ENCODE measurements around the gene HHEX. TPM values are rescaled to one million over a fixed set of nuclear protein-coding genes. Genes with fewer than 3 reads are reported as not detected.

The HHEX gene
- total RNA-seq, 2 donors from 2014 or later = 96.5 to 113 TPM

DNA sequence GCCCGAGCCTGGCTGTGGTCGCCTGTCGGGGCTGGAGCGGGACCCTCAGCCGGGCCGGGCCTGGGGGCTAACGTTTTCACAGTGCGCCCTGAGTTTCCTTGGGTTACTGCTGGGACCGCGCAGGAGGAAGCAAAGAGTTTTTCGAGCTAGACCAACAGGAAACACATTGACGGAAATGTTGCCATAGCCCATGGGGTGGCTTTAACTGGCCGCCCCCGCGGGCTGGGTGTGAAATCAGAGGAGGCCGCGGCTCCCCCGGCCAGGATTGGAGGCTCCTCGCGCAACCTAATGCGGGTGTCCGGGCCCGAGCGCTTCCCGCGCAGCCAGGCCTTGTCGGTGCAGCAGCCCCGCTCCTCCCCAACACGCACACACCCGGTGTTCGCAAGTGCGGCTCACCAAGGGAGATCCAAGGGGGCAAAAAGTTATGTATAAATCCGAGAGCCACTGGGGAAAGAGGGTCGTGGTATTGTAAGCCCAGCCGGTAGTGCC lies 1.9 kb downstream of the HHEX start:
- Histone ChIP-seq H3K27ac (ENCODE audit: low read depth, low read length) (no peak overlapping the region), H3K9ac (ENCODE audit: extremely low read depth, low read length, poor library complexity, severe bottlenecking) (peak overlapping the region; percentile 68), H3K36me3 (ENCODE audit: control insufficient read depth, insufficient read depth, low read length) (peaks cover 29% of the 10 kb centered on the region), H3K9me3 (ENCODE audit: control insufficient read depth, low read length) (no peaks in the 10 kb centered on the region), H3K4me3 (ENCODE audit: low read length) (peak overlapping the region; percentile 89), H3K27me3 (ENCODE audit: control insufficient read depth, insufficient read depth, low read length, poor library complexity, severe bottlenecking) (peaks cover 53% of the 10 kb centered on the region), H3K4me1 (ENCODE audit: control insufficient read depth, insufficient read depth, low read length) (peaks cover 5% of the 10 kb centered on the region)
- H3K9me3 Mint-ChIP-seq = peaks cover 4% of the 10 kb centered on the region
- peaks cover 39% of the 10 kb centered on the region for H3K36me3 Mint-ChIP-seq (ENCODE audit: low read depth)
- H3K27me3 Mint-ChIP-seq (ENCODE audit: insufficient read depth) = peaks cover 49% of the 10 kb centered on the region
- H3K27ac Mint-ChIP-seq = peak overlapping the region; percentile 97
- WGBS, 2 experiments (ENCODE audit: insufficient coverage in 1 of 2, insufficient read length in 1 of 2) = 2 to 5% methylated on average over 29 to 35 of the region's 35 CpGs
- peaks cover 35% of the 10 kb centered on the region for H3K4me1 Mint-ChIP-seq
- H3K4me3 Mint-ChIP-seq = peak overlapping the region; percentile 97
- TF ChIP-seq, protein P1, sequence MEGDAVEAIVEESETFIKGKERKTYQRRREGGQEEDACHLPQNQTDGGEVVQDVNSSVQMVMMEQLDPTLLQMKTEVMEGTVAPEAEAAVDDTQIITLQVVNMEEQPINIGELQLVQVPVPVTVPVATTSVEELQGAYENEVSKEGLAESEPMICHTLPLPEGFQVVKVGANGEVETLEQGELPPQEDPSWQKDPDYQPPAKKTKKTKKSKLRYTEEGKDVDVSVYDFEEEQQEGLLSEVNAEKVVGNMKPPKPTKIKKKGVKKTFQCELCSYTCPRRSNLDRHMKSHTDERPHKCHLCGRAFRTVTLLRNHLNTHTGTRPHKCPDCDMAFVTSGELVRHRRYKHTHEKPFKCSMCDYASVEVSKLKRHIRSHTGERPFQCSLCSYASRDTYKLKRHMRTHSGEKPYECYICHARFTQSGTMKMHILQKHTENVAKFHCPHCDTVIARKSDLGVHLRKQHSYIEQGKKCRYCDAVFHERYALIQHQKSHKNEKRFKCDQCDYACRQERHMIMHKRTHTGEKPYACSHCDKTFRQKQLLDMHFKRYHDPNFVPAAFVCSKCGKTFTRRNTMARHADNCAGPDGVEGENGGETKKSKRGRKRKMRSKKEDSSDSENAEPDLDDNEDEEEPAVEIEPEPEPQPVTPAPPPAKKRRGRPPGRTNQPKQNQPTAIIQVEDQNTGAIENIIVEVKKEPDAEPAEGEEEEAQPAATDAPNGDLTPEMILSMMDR (conservative IDR thresholded peaks at IDR 0.05) = no peak
- DNase-seq = peak; percentile 78

DNA sequence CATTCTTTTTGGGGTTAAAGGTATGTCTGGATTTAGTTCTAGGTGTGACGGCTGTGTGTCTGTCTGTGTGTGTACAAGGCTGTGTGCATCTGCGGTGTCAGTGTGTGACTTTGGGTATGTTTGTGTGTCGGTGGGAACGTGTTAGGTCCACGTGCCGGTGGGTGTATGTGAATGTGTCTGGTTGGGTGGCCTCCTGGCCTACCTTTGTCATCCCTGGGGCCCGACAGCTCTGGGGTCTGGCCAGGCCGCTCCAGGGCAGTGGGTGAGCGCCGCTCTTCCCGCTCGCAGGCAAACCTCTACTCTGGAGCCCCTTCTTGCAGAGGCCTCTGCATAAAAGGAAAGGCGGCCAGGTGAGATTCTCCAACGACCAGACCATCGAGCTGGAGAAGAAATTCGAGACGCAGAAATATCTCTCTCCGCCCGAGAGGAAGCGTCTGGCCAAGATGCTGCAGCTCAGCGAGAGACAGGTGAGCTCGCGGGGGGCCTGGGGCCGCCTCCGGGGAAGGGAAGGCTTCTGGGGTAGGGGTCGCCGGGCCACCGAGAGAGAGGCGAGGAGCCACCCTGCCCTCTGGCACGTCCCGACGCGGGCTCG lies 2.4 kb downstream of the HHEX start:
- H3K27ac Mint-ChIP-seq = peak overlapping the region; percentile 97
- DNase-seq = peak; percentile 84
- Histone ChIP-seq H3K36me3 (ENCODE audit: control insufficient read depth, insufficient read depth, low read length) (peaks cover 29% of the 10 kb centered on the region), H3K4me3 (ENCODE audit: low read length) (peak overlapping the region; percentile 89), H3K9ac (ENCODE audit: extremely low read depth, low read length, poor library complexity, severe bottlenecking) (peak overlapping the region; percentile 68), H3K27ac (ENCODE audit: low read depth, low read length) (no peak overlapping the region), H3K9me3 (ENCODE audit: control insufficient read depth, low read length) (no peaks in the 10 kb centered on the region), H3K4me1 (ENCODE audit: control insufficient read depth, insufficient read depth, low read length) (peaks cover 9% of the 10 kb centered on the region), H3K27me3 (ENCODE audit: control insufficient read depth, insufficient read depth, low read length, poor library complexity, severe bottlenecking) (peaks cover 57% of the 10 kb centered on the region)
- peak overlapping the region; percentile 97 for H3K4me3 Mint-ChIP-seq
- peaks cover 39% of the 10 kb centered on the region for H3K36me3 Mint-ChIP-seq (ENCODE audit: low read depth)
- peaks cover 55% of the 10 kb centered on the region for H3K27me3 Mint-ChIP-seq (ENCODE audit: insufficient read depth)
- 1 to 2% methylated on average over 15 to 34 of the region's 34 CpGs for WGBS, 2 experiments (ENCODE audit: insufficient coverage in 1 of 2, insufficient read length in 1 of 2)
- peaks cover 4% of the 10 kb centered on the region for H3K9me3 Mint-ChIP-seq
- peaks cover 40% of the 10 kb centered on the region for H3K4me1 Mint-ChIP-seq
- TF ChIP-seq, protein P1 (conservative IDR thresholded peaks at IDR 0.05) = no peak

DNA sequence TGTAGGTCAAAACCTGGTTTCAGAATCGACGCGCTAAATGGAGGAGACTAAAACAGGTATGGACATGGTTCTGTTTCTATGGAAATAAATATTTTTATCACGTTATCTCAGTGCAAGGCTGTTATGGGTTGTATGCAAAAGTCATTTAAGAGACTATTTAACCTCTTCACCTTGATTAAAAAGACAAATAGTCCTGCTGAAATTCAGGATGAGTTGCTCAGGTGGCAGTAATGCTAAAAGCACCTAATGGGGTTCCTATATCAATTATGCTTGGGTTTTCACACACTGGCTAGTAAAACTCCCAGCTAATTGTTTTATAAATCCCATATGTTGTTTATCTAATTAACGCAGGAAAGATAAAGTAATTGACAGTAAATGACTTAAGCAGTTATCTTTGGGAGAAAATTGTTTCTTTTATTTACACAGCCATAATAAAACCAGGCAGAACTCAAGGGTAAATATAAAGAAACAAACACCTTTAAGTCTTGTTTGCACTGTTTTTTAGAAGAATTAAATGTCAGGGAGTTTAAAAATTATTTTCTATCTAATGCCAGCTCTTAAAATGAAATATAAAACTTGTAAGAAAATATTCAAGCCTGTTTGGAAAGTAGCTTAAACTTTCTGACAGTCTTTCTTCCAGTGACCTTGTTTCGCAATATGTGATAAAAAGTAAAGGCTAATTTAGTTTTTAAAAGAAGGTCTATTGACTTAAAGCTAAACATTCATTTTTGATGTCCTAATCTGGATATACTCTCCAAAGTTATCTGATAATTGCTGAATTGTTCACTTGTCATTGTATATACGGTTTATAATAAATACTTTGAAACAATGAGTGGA lies 3.2 kb downstream of the HHEX start:
- no peaks in the 10 kb centered on the region for H3K9me3 ChIP-seq (ENCODE audit: control insufficient read depth, low read length)

More for the DNA sequence above, 3.2 kb downstream of the HHEX start:
- H3K4me1 ChIP-seq (ENCODE audit: control insufficient read depth, insufficient read depth, low read length) = peaks cover 9% of the 10 kb centered on the region
- DNase-seq = no peak
- peak overlapping the region; percentile 97 for H3K27ac Mint-ChIP-seq
- peaks cover 48% of the 10 kb centered on the region for H3K4me1 Mint-ChIP-seq
- TF ChIP-seq, protein P1 (conservative IDR thresholded peaks at IDR 0.05) = no peak
- H3K36me3 Mint-ChIP-seq (ENCODE audit: low read depth) = peaks cover 39% of the 10 kb centered on the region
- H3K27me3 ChIP-seq (ENCODE audit: control insufficient read depth, insufficient read depth, low read length, poor library complexity, severe bottlenecking) = peaks cover 57% of the 10 kb centered on the region
- peaks cover 29% of the 10 kb centered on the region for H3K36me3 ChIP-seq (ENCODE audit: control insufficient read depth, insufficient read depth, low read length)
- WGBS, 2 experiments (ENCODE audit: insufficient coverage in 1 of 2, insufficient read length in 1 of 2) = 45% methylated on average over 3 of the region's 7 CpGs; no CpG with 5 or more reads in 1 of the 2 experiments
- H3K4me3 Mint-ChIP-seq = peak overlapping the region; percentile 97
- peak overlapping the region; percentile 89 for H3K4me3 ChIP-seq (ENCODE audit: low read length)
- H3K9me3 Mint-ChIP-seq = no peaks in the 10 kb centered on the region
- H3K27me3 Mint-ChIP-seq (ENCODE audit: insufficient read depth) = peaks cover 52% of the 10 kb centered on the region
- H3K9ac ChIP-seq (ENCODE audit: extremely low read depth, low read length, poor library complexity, severe bottlenecking) = peak overlapping the region; percentile 68
- no peak overlapping the region for H3K27ac ChIP-seq (ENCODE audit: low read depth, low read length)
